Glutamatergic neuron (in vitro differentiated cells): ENCODE measurements around the gene GFER. TPM values are rescaled to one million over a fixed set of nuclear protein-coding genes. Genes with fewer than 3 reads are reported as not detected.

Experiments
- DNase-seq: peaks from one replicate; pipeline ENCODE4 v3.0.0; 2022
- H3K27ac Mint-ChIP-seq: one replicate; pipeline ENCODE4 v1.8.0; 2020; ENCODE audit warnings: mild to moderate bottlenecking, mixed read lengths, inconsistent platforms; ENCODE audit not compliant: unreplicated experiment
- H3K27me3 Mint-ChIP-seq: one replicate; pipeline ENCODE4 v1.8.0; 2020; ENCODE audit warnings: mild to moderate bottlenecking, moderate library complexity, mixed read lengths, inconsistent platforms; ENCODE audit not compliant: unreplicated experiment
- H3K36me3 Mint-ChIP-seq: one replicate; pipeline ENCODE4 v1.8.0; 2020; ENCODE audit warnings: mild to moderate bottlenecking, mixed read lengths, inconsistent platforms; ENCODE audit not compliant: unreplicated experiment
- H3K4me1 Mint-ChIP-seq: one replicate; pipeline ENCODE4 v1.8.0; 2020; ENCODE audit warnings: mild to moderate bottlenecking, low read depth, mixed read lengths, inconsistent platforms; ENCODE audit not compliant: unreplicated experiment
- H3K4me3 Mint-ChIP-seq: one replicate; pipeline ENCODE4 v1.8.0; 2020; ENCODE audit warnings: mild to moderate bottlenecking, mixed read lengths, inconsistent platforms; ENCODE audit not compliant: unreplicated experiment
- H3K9me3 Mint-ChIP-seq: one replicate; pipeline ENCODE4 v1.8.0; 2020; ENCODE audit warnings: mild to moderate bottlenecking, moderate library complexity, mixed read lengths, inconsistent platforms; ENCODE audit not compliant: unreplicated experiment
- CTCF ChIP-seq: fragments of 200-600 bp; sonication (generic); IDR thresholded peaks from one replicate; pipeline ENCODE4 v1.5.0; 2021; ENCODE audit not compliant: partially characterized antibody, unreplicated experiment
- total RNA-seq: library from RNA; stranded (reverse); fragmentation: NEBNext Ultra II Directional; extraction: Animal tissue kit (Norgen Biotek cat#: 25700); gene quantifications from one replicate; pipeline ENCODE4 v1.2.1, GENCODE V29; 2021; ENCODE audit not compliant: unreplicated experiment

GFER gene
- total RNA-seq, 1 donor from 2014 or later: 26.0 TPM

- TF ChIP-seq CTCF: peak; percentile 98
- DNase-seq: peak; percentile 98
- peak overlapping the region; percentile 83 for H3K4me3 Mint-ChIP-seq
- H3K9me3 Mint-ChIP-seq: peaks cover 10% of the 10 kb centered on the region
- peaks cover 20% of the 10 kb centered on the region for H3K27me3 Mint-ChIP-seq
- H3K36me3 Mint-ChIP-seq: no peaks in the 10 kb centered on the region
- H3K4me1 Mint-ChIP-seq: peaks cover 7% of the 10 kb centered on the region
- H3K27ac Mint-ChIP-seq: peak overlapping the region; percentile 77
These were observed 39.4 kb downstream of the GFER start for GRCh38 chr16:2023092-2024031.

GRCh38 chr16:2024032-2024420 is 40.0 kb downstream of the GFER start:
- Mint-ChIP-seq H3K4me3 (peak overlapping the region; percentile 88), H3K27ac (peak overlapping the region; percentile 86), H3K9me3 (peaks cover 10% of the 10 kb centered on the region), H3K36me3 (no peaks in the 10 kb centered on the region), H3K27me3 (peaks cover 18% of the 10 kb centered on the region), H3K4me1 (peaks cover 6% of the 10 kb centered on the region)
- DNase-seq: no peak
- no peak for TF ChIP-seq CTCF

- TF ChIP-seq CTCF: no peak
- no peaks in the 10 kb centered on the region for H3K36me3 Mint-ChIP-seq
- no peak for DNase-seq
- H3K27ac Mint-ChIP-seq: no peak overlapping the region
- peaks cover 6% of the 10 kb centered on the region for H3K4me1 Mint-ChIP-seq
- H3K4me3 Mint-ChIP-seq: peak overlapping the region; percentile 52
- peaks cover 11% of the 10 kb centered on the region for H3K9me3 Mint-ChIP-seq
- peaks cover 15% of the 10 kb centered on the region for H3K27me3 Mint-ChIP-seq
These were observed 41.3 kb downstream of the GFER start for GRCh38 chr16:2025251-2025650.

- no peak for DNase-seq
- Mint-ChIP-seq H3K27me3 (peaks cover 11% of the 10 kb centered on the region), H3K9me3 (peaks cover 11% of the 10 kb centered on the region), H3K36me3 (no peaks in the 10 kb centered on the region), H3K27ac (no peak overlapping the region), H3K4me3 (peak overlapping the region; percentile 52), H3K4me1 (peaks cover 6% of the 10 kb centered on the region)
- no peak for TF ChIP-seq CTCF
These were observed 42.0 kb downstream of the GFER start for GRCh38 chr16:2025878-2026460.

GRCh38 chr16:2026461-2027023 is 42.5 kb downstream of the GFER start, which contains the start of gene NHERF2:
TSS of gene NHERF2 (plus strand) at chr16:2026902. CDS start at chr16:2027006, 104 bp downstream.
- peak within 1 kb of the TSS; percentile 52 for H3K27ac Mint-ChIP-seq
- H3K4me1 Mint-ChIP-seq: peaks cover 6% of the 10 kb centered on the region
- H3K27me3 Mint-ChIP-seq: peaks cover 12% of the 10 kb centered on the region
- no peak for TF ChIP-seq CTCF
- no peaks in the 10 kb centered on the region for H3K36me3 Mint-ChIP-seq
- H3K9me3 Mint-ChIP-seq: peaks cover 10% of the 10 kb centered on the region
- no peak for DNase-seq
- peak within 1 kb of the TSS; percentile 86 for H3K4me3 Mint-ChIP-seq
